K562 (cell line): ENCODE results near the gene OPCML. TPM values are rescaled to one million over a fixed set of nuclear protein-coding genes. Genes with fewer than 3 reads are reported as not detected.

ENCODE experiments used
- IFI16 ChIP-seq: fragments of 250-450 bp; sonication (Bioruptor Pico); IDR thresholded peaks from 2 replicates; pipeline ENCODE4 v2.1.2; 2022; ENCODE audit warnings: mild to moderate bottlenecking, inconsistent platforms
- SMC3 ChIP-seq: conservative IDR thresholded peaks from 2 replicates; pipeline ENCODE4 v1.6.1; 2011; ENCODE audit warnings: low read depth, low read length, improper control_type of control experiment; ENCODE audit not compliant: insufficient read depth
- TEAD2 ChIP-seq: fragments of 450-650 bp; IDR thresholded peaks from 2 replicates; pipeline ENCODE4 v1.6.1; 2016; ENCODE audit warnings: missing genetic modification characterization, control low read depth, missing compliant biosample characterization
- ZNF785 ChIP-seq: fragments of 250-450 bp; sonication (Bioruptor Pico); IDR thresholded peaks from 2 replicates; pipeline ENCODE4 v1.4.0; 2020; ENCODE audit warnings: mild to moderate bottlenecking
- polyA plus RNA-seq, 8 experiments: library from polyadenylated mRNA; depleted of rRNA in 4 of 8; stranded (reverse) in 5 of 8; unstranded in 3 of 8; fragments of >200 nt; fragmentation: Nextera tagmentation in 2 of 8; fragmentation: Illumina TruSeq in 1 of 8; extraction: Ambion mirVana in 2 of 8; extraction: Trizol in 1 of 8; gene quantifications; 2 replicates each; pipeline versions ENCODE4 v1.2.1 to v1.2.3, GENCODE V29; 2011 to 2014; ENCODE audit warnings: inconsistent platforms in 1 of 8, missing spikeins in 1 of 8
- total RNA-seq, 7 experiments: library from RNA; depleted of rRNA in 6 of 7; stranded (reverse); fragments of >200 nt in 6 of 7; fragmentation: Illumina TruSeq in 2 of 7; extraction: Trizol in 2 of 7; gene quantifications; 2 replicates each; pipeline versions ENCODE4 v1.2.1 to v1.2.3, GENCODE V29; 2011 to 2021; ENCODE audit warnings: low replicate concordance in 1 of 7
- TF ChIP-seq, protein P1 (sequence below): fragments of 450-650 bp; IDR thresholded peaks from 2 replicates; pipeline ENCODE4 v1.6.1; 2016
- TF ChIP-seq, protein P2 (sequence below), 2 experiments: fragments of 450-650 bp; formaldehyde crosslinking in 1 of 2; IDR thresholded peaks; 2 replicates each; pipeline versions ENCODE4 v1.4.0 to v1.6.1; 2014 to 2020; ENCODE audit warnings: mild to moderate bottlenecking in 2 of 2, borderline replicate concordance in 1 of 2, low read depth in 1 of 2
- TF ChIP-seq, protein P3 (sequence below): fragments of 450-650 bp; IDR thresholded peaks from 2 replicates; pipeline ENCODE4 v1.6.1; 2016; ENCODE audit warnings: missing biosample characterization, missing genetic modification characterization

The OPCML gene
- total and polyA plus RNA-seq, 9 of the 15 experiments (the other 6 are each of a cell fraction or from before 2014, with no cell fraction given), result not detected

DNA sequence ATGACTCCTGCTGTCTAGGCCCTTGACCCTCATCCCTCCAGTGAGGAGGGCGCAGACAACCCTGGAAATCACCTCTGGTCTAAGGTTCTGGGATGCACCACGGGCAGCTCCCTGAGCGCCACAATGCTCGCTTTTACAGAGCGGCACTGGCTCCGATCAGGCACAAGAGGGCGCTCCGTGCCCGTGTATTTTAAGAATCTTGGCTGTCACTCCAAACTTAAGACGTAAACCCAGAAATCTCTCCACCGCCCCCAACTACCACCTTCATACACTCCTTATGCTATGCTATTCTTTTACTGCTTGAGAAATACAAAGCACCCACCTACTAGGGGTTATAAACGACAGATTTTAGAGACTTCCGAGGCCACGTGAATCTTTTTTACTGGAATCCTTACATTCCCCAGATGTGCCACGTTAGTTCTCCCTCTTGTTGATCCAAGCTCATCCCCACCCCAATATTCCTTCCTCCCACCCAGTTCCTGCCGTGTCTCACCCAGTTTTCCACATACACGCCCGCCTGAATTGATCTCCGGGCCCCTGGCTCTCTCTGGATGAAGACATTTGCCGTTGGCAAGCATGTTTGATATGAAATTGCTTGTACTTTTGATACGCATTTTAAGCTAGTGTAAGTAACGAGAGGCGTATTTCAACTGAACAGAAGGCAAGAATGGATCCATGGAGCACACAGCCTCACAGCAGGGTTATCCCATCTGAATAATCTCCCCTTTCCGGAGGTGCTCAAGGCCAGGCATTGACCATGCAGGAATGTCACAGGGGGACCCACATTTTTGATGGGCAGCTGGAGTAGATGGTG lies 453.5 kb downstream of the OPCML start (continued):
- TF ChIP-seq, protein P1, sequence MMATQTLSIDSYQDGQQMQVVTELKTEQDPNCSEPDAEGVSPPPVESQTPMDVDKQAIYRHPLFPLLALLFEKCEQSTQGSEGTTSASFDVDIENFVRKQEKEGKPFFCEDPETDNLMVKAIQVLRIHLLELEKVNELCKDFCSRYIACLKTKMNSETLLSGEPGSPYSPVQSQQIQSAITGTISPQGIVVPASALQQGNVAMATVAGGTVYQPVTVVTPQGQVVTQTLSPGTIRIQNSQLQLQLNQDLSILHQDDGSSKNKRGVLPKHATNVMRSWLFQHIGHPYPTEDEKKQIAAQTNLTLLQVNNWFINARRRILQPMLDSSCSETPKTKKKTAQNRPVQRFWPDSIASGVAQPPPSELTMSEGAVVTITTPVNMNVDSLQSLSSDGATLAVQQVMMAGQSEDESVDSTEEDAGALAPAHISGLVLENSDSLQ, result peak; percentile 87
- TF ChIP-seq IFI16 (no peak), TEAD2 (tag) (no peak), SMC3 (peak; percentile 55; the same call in 1 of the 2 replicates), ZNF785 (CRISPR knock-in tag) (no peak)
- TF ChIP-seq, protein P2, sequence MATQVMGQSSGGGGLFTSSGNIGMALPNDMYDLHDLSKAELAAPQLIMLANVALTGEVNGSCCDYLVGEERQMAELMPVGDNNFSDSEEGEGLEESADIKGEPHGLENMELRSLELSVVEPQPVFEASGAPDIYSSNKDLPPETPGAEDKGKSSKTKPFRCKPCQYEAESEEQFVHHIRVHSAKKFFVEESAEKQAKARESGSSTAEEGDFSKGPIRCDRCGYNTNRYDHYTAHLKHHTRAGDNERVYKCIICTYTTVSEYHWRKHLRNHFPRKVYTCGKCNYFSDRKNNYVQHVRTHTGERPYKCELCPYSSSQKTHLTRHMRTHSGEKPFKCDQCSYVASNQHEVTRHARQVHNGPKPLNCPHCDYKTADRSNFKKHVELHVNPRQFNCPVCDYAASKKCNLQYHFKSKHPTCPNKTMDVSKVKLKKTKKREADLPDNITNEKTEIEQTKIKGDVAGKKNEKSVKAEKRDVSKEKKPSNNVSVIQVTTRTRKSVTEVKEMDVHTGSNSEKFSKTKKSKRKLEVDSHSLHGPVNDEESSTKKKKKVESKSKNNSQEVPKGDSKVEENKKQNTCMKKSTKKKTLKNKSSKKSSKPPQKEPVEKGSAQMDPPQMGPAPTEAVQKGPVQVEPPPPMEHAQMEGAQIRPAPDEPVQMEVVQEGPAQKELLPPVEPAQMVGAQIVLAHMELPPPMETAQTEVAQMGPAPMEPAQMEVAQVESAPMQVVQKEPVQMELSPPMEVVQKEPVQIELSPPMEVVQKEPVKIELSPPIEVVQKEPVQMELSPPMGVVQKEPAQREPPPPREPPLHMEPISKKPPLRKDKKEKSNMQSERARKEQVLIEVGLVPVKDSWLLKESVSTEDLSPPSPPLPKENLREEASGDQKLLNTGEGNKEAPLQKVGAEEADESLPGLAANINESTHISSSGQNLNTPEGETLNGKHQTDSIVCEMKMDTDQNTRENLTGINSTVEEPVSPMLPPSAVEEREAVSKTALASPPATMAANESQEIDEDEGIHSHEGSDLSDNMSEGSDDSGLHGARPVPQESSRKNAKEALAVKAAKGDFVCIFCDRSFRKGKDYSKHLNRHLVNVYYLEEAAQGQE (IDR thresholded peaks at IDR 0.05; ENCODE audit: borderline replicate concordance), result peak; percentile 62
- TF ChIP-seq, protein P2 (CRISPR knock-in tag; IDR thresholded peaks at IDR 0.05; ENCODE audit: low read depth), result no peak
- TF ChIP-seq, protein P3, sequence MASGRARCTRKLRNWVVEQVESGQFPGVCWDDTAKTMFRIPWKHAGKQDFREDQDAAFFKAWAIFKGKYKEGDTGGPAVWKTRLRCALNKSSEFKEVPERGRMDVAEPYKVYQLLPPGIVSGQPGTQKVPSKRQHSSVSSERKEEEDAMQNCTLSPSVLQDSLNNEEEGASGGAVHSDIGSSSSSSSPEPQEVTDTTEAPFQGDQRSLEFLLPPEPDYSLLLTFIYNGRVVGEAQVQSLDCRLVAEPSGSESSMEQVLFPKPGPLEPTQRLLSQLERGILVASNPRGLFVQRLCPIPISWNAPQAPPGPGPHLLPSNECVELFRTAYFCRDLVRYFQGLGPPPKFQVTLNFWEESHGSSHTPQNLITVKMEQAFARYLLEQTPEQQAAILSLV (tag), result no peak
